ENCODE results near the gene RAD51B.
A peak's percentile ranks its signal among the peaks of the same experiment; 100 is the strongest.

RAD51B gene

DNA sequence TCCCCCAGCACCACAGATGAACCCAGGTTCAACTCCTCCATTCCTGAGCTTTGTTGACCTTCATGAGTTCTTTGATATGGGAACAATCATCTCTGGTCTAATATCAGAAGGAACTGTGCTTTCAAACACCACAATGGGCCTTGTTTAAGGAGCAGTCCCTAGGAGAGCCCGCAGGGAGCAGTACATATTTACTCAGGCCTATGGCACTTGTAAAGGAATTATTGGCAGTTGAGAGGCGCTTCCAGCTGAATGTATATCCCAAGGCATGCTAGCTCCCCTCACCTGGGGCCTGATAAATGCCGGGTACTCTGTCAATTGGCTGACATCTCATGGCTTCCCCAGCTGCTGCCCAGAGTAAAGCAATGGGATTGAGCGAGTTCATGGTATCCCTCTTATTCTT lies 897.1 kb downstream of the RAD51B start:
- Histone ChIP-seq H2BK120ac (ENCODE audit: low read depth, low read length) (no peak overlapping the region), H4K5ac (ENCODE audit: low read length) (no peak overlapping the region), H3K4me2 (ENCODE audit: low read length) (no peak overlapping the region), H3K79me2 (ENCODE audit: control insufficient read depth, insufficient read depth, low read length) (no peaks in the 10 kb centered on the region), H4K8ac (ENCODE audit: low read depth, low read length) (no peak overlapping the region), H2AK5ac (ENCODE audit: low read length) (no peak overlapping the region), H3K18ac (ENCODE audit: low read length) (no peak overlapping the region), H3K27ac (ENCODE audit: low read depth, low read length) (no peak overlapping the region), H2BK15ac (replicated peaks; ENCODE audit: low read depth) (no peak overlapping the region), H3K27me3 (ENCODE audit: insufficient read depth, low read length, poor library complexity) (no peaks in the 10 kb centered on the region), H3K56ac (ENCODE audit: low read length) (no peak overlapping the region), H2BK5ac (ENCODE audit: low read length) (no peak overlapping the region), H3K4me1 (ENCODE audit: control insufficient read depth, low read depth, low read length) (no peaks in the 10 kb centered on the region), H3K36me3 (ENCODE audit: control insufficient read depth, insufficient read depth, low read length) (no peaks in the 10 kb centered on the region), H3K23ac (ENCODE audit: low read length) (no peak overlapping the region), H3K4me3 (ENCODE audit: low read length) (no peak overlapping the region), H3K4ac (ENCODE audit: low read depth, low read length) (no peak overlapping the region), H3K79me1 (ENCODE audit: low read length) (no peaks in the 10 kb centered on the region), H3K9ac (ENCODE audit: low read length) (no peak overlapping the region)
- no CpG with 5 or more reads among the region's 4 CpGs for WGBS (ENCODE audit: extremely low coverage, insufficient coverage, low lambda C conversion rate)
- DNase-seq = peak; percentile 39

DNA sequence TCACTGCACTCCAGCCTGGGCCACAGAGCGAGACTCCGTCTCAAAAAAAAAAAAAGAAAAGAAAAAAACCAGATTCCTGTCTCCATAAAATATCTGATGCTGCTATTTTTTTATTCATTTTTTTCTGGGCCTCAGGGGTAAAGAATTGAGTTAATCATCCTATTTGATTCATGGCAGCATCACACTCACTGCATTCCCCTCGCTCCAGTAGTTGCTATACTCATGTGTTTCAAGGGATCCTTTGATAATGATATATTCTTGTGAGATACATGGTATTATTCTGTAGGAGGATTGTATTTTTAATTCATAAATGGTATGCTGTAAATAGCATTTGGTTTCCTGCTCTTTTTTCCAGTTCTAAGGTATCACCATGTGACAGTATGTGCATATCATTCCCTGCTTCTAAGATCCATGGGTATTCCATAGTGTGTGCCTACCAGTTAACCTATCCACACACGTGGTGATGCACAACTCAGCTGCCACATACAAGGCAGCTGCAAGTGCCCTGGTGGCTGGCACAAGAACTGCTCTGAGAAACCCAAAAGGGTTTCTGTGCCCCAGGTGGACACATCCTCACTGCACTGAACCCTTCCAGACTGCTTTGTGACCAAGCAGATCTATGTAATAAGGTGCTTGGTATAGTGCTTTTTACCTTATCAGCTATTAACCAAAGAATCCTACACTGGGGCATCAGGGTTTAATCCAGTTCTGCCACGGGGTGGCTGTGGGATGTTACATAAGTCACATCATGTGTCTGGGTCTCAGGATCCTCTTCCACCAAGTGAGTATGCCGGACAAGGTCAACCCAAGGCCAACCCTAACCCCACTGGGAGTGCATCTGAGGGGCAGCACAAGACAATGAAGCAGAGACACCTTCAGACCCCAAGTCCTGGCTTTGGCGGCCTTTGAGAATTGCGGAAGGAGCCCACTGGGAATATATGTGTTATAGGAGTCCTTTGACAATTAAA lies 898.7 kb downstream of the RAD51B start:
- no peak overlapping the region for H3K23ac ChIP-seq (ENCODE audit: low read length)
- no peak overlapping the region for H3K18ac ChIP-seq (ENCODE audit: low read length)
- no peaks in the 10 kb centered on the region for H3K79me1 ChIP-seq (ENCODE audit: low read length)
- H3K27ac ChIP-seq (ENCODE audit: low read depth, low read length) = no peak overlapping the region
- no peak overlapping the region for H2BK15ac ChIP-seq (replicated peaks; ENCODE audit: low read depth)
- H3K27me3 ChIP-seq (ENCODE audit: insufficient read depth, low read length, poor library complexity) = no peaks in the 10 kb centered on the region
- no peak overlapping the region for H2BK120ac ChIP-seq (ENCODE audit: low read depth, low read length)
- H3K4me2 ChIP-seq (ENCODE audit: low read length) = no peak overlapping the region
- H4K5ac ChIP-seq (ENCODE audit: low read length) = no peak overlapping the region
- H3K56ac ChIP-seq (ENCODE audit: low read length) = no peak overlapping the region
- H3K4me3 ChIP-seq (ENCODE audit: low read length) = no peak overlapping the region
- DNase-seq = peak; percentile 44
- no CpG with 5 or more reads among the region's 8 CpGs for WGBS (ENCODE audit: extremely low coverage, insufficient coverage, low lambda C conversion rate)
- H3K4ac ChIP-seq (ENCODE audit: low read depth, low read length) = no peak overlapping the region
- H4K8ac ChIP-seq (ENCODE audit: low read depth, low read length) = no peak overlapping the region
- no peaks in the 10 kb centered on the region for H3K36me3 ChIP-seq (ENCODE audit: control insufficient read depth, insufficient read depth, low read length)
- H2AK5ac ChIP-seq (ENCODE audit: low read length) = no peak overlapping the region
- H3K79me2 ChIP-seq (ENCODE audit: control insufficient read depth, insufficient read depth, low read length) = no peaks in the 10 kb centered on the region
- no peak overlapping the region for H3K9ac ChIP-seq (ENCODE audit: low read length)
- no peak overlapping the region for H2BK5ac ChIP-seq (ENCODE audit: low read length)
- no peaks in the 10 kb centered on the region for H3K4me1 ChIP-seq (ENCODE audit: control insufficient read depth, low read depth, low read length)

DNA sequence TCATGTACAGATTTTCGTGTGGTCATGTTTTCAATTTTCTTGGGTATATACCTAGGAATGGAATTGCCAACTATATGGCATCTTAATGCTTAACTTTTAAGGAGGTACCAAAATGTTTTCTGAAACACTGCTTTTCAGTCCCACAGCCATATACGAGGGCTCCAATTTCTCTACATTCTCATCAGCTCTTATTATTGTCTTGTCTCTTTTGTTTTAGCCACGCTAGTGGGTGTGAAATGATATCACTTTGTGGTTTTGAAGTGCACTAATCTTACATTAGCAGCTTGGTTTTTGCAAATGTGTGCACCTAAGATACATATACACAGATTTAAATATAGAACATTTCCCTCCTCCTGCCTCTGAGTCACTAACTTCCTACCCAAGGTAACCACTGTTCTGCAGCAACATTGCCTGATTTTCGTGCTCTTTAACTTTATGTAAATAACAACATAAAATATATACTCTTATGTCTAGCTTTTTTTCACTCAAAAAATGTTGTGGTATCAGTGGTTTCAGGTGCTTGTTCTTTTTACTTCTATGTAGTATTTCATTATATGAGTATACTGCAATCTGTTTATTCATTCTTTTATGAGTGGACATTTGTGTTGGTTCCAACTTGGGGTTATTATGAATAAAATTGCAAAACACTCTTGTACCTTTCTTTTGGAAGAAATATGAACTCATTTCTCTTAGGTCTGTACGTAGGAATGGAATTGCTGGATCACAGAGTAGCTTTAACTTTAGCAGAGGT lies 900.2 kb downstream of the RAD51B start:
- Histone ChIP-seq H3K4me3 (ENCODE audit: low read length) (no peak overlapping the region), H3K4me1 (ENCODE audit: control insufficient read depth, low read depth, low read length) (no peaks in the 10 kb centered on the region), H2BK5ac (ENCODE audit: low read length) (no peak overlapping the region), H3K27ac (ENCODE audit: low read depth, low read length) (no peak overlapping the region), H3K79me1 (ENCODE audit: low read length) (no peaks in the 10 kb centered on the region), H3K4ac (ENCODE audit: low read depth, low read length) (no peak overlapping the region), H3K18ac (ENCODE audit: low read length) (no peak overlapping the region), H2BK120ac (ENCODE audit: low read depth, low read length) (no peak overlapping the region), H4K8ac (ENCODE audit: low read depth, low read length) (no peak overlapping the region), H3K27me3 (ENCODE audit: insufficient read depth, low read length, poor library complexity) (no peaks in the 10 kb centered on the region), H3K9ac (ENCODE audit: low read length) (no peak overlapping the region), H3K56ac (ENCODE audit: low read length) (no peak overlapping the region), H3K4me2 (ENCODE audit: low read length) (no peak overlapping the region), H4K5ac (ENCODE audit: low read length) (no peak overlapping the region), H3K36me3 (ENCODE audit: control insufficient read depth, insufficient read depth, low read length) (no peaks in the 10 kb centered on the region), H3K23ac (ENCODE audit: low read length) (no peak overlapping the region), H2AK5ac (ENCODE audit: low read length) (no peak overlapping the region), H2BK15ac (replicated peaks; ENCODE audit: low read depth) (no peak overlapping the region), H3K79me2 (ENCODE audit: control insufficient read depth, insufficient read depth, low read length) (no peaks in the 10 kb centered on the region)
- no CpG with 5 or more reads among the region's 5 CpGs for WGBS (ENCODE audit: extremely low coverage, insufficient coverage, low lambda C conversion rate)
- no peak for DNase-seq

DNA sequence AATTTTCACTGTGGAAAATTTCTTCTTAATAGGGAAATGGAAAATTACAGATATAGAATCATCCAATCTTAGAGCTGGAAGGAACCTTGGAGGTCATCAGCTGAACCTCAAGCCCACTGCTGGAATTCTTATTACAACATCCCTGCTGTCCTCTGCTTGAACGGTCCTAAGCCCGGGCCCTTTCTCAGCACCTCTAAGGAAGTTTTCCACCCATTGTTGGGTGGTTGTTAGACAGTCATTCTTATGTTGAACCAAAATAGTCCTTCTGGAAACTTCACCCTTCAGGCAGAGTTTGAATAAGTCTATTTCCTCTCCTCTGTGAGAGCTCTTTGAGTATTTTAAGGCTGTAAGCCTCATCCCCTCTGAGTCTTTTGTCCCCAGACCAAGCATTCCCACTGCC lies 902.6 kb downstream of the RAD51B start:
- no peak for DNase-seq
- no peaks in the 10 kb centered on the region for H3K79me2 ChIP-seq (ENCODE audit: control insufficient read depth, insufficient read depth, low read length)
- H3K27ac ChIP-seq (ENCODE audit: low read depth, low read length) = no peak overlapping the region
- no peak overlapping the region for H4K5ac ChIP-seq (ENCODE audit: low read length)
- H2BK5ac ChIP-seq (ENCODE audit: low read length) = no peak overlapping the region
- no peak overlapping the region for H3K18ac ChIP-seq (ENCODE audit: low read length)
- no peak overlapping the region for H4K8ac ChIP-seq (ENCODE audit: low read depth, low read length)
- no peaks in the 10 kb centered on the region for H3K79me1 ChIP-seq (ENCODE audit: low read length)
- H3K4me1 ChIP-seq (ENCODE audit: control insufficient read depth, low read depth, low read length) = no peaks in the 10 kb centered on the region
- H3K9ac ChIP-seq (ENCODE audit: low read length) = no peak overlapping the region
- no peak overlapping the region for H2AK5ac ChIP-seq (ENCODE audit: low read length)
- no peak overlapping the region for H3K4ac ChIP-seq (ENCODE audit: low read depth, low read length)
- H3K56ac ChIP-seq (ENCODE audit: low read length) = no peak overlapping the region
- H3K4me2 ChIP-seq (ENCODE audit: low read length) = no peak overlapping the region
- H2BK15ac ChIP-seq (replicated peaks; ENCODE audit: low read depth) = no peak overlapping the region
- H3K27me3 ChIP-seq (ENCODE audit: insufficient read depth, low read length, poor library complexity) = no peaks in the 10 kb centered on the region
- H3K4me3 ChIP-seq (ENCODE audit: low read length) = no peak overlapping the region
- H3K36me3 ChIP-seq (ENCODE audit: control insufficient read depth, insufficient read depth, low read length) = no peaks in the 10 kb centered on the region
- no CpG with 5 or more reads among the region's 2 CpGs for WGBS (ENCODE audit: extremely low coverage, insufficient coverage, low lambda C conversion rate)
- no peak overlapping the region for H3K23ac ChIP-seq (ENCODE audit: low read length)
- no peak overlapping the region for H2BK120ac ChIP-seq (ENCODE audit: low read depth, low read length)

DNA sequence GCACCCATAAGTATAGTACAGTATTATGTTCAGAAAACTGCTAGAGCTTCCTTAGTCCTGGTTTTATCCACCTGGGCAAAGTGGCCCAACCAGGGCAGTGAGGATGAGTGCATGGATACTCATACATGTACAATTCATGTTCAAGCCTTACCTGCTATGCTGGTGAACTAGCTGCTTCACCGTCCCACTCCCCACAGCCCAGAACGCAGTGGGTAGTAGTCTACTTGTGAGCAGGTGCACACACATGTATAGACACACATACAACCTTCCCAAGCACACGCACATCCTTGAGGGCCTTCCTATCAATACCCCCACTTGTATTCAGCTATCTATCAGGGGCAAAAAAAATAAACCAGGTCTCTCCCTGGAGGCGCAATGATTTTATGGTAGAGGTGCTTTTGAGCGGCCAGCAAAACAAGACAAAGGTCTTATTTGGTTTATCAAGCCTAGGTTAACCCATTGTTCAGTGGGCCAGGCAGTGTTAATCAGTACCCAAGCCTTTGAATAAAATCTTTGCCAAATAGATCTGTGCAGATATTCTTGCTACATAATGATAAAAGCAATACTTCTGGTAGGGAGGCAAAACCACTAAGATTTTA lies 903.5 kb downstream of the RAD51B start:
- no peak overlapping the region for H3K56ac ChIP-seq (ENCODE audit: low read length)
- no peaks in the 10 kb centered on the region for H3K27me3 ChIP-seq (ENCODE audit: insufficient read depth, low read length, poor library complexity)
- H3K18ac ChIP-seq (ENCODE audit: low read length) = no peak overlapping the region
- H3K79me2 ChIP-seq (ENCODE audit: control insufficient read depth, insufficient read depth, low read length) = no peaks in the 10 kb centered on the region
- H3K4ac ChIP-seq (ENCODE audit: low read depth, low read length) = no peak overlapping the region
- no peak overlapping the region for H4K5ac ChIP-seq (ENCODE audit: low read length)
- H3K9ac ChIP-seq (ENCODE audit: low read length) = no peak overlapping the region
- H3K4me3 ChIP-seq (ENCODE audit: low read length) = no peak overlapping the region
- H3K4me2 ChIP-seq (ENCODE audit: low read length) = no peak overlapping the region
- no peak overlapping the region for H2BK120ac ChIP-seq (ENCODE audit: low read depth, low read length)
- H3K36me3 ChIP-seq (ENCODE audit: control insufficient read depth, insufficient read depth, low read length) = no peaks in the 10 kb centered on the region
- H4K8ac ChIP-seq (ENCODE audit: low read depth, low read length) = no peak overlapping the region
- no peak overlapping the region for H3K23ac ChIP-seq (ENCODE audit: low read length)
- no peak overlapping the region for H3K27ac ChIP-seq (ENCODE audit: low read depth, low read length)
- no peak for DNase-seq
- H3K4me1 ChIP-seq (ENCODE audit: control insufficient read depth, low read depth, low read length) = no peaks in the 10 kb centered on the region
- no peak overlapping the region for H2AK5ac ChIP-seq (ENCODE audit: low read length)
- no peak overlapping the region for H2BK5ac ChIP-seq (ENCODE audit: low read length)
- no peak overlapping the region for H2BK15ac ChIP-seq (replicated peaks; ENCODE audit: low read depth)
- H3K79me1 ChIP-seq (ENCODE audit: low read length) = no peaks in the 10 kb centered on the region
- no CpG with 5 or more reads among the region's 5 CpGs for WGBS (ENCODE audit: extremely low coverage, insufficient coverage, low lambda C conversion rate)
